K562 (cell line): ENCODE measurements around the gene ANXA3. TPM values are rescaled to one million over a fixed set of nuclear protein-coding genes. Genes with fewer than 3 reads are reported as not detected.

ENCODE experiments used
- AFF1 ChIP-seq, 2 experiments: fragments of 450-650 bp; IDR thresholded peaks; 2 replicates each; pipeline ENCODE4 v1.6.1; 2018; ENCODE audit warnings: mild to moderate bottlenecking in 2 of 2, low read depth in 1 of 2; ENCODE audit not compliant: partially characterized antibody in 2 of 2
- CEBPZ ChIP-seq: fragments of 150-350 bp; IDR thresholded peaks from 2 replicates; pipeline ENCODE4 v1.6.1; 2014; ENCODE audit warnings: low read depth, mild to moderate bottlenecking, low read length, borderline replicate concordance
- DNMT1 ChIP-seq: fragments of 450-650 bp; IDR thresholded peaks from 2 replicates; pipeline ENCODE4 v1.6.1; 2016; ENCODE audit warnings: antibody characterized with exemption, mild to moderate bottlenecking
- E2F6 ChIP-seq, 2 experiments: IDR thresholded peaks; 2 replicates each; pipeline ENCODE4 v1.6.1; 2011; ENCODE audit warnings: borderline replicate concordance in 1 of 2, control low read depth in 1 of 2, low read depth in 1 of 2, low read length in 1 of 2, mild to moderate bottlenecking in 1 of 2, mixed read lengths in 1 of 2, moderate library complexity in 1 of 2; ENCODE audit not compliant: insufficient read depth in 1 of 2, insufficient read length in 1 of 2, poor library complexity in 1 of 2, severe bottlenecking in 1 of 2; ENCODE audit errors: extremely low read depth in 1 of 2
- ESRRB ChIP-seq: fragments of 250-450 bp; sonication (Bioruptor Pico); IDR thresholded peaks from 2 replicates; pipeline ENCODE4 v1.5.0; 2020; ENCODE audit warnings: mild to moderate bottlenecking, moderate library complexity, borderline replicate concordance
- HMG20B ChIP-seq: fragments of 250-450 bp; sonication (Bioruptor Pico); IDR thresholded peaks from 2 replicates; pipeline ENCODE4 v1.5.0; 2021; ENCODE audit warnings: mild to moderate bottlenecking
- ILK ChIP-seq: fragments of 450-650 bp; IDR thresholded peaks from 2 replicates; pipeline ENCODE4 v1.6.1; 2016; ENCODE audit warnings: missing genetic modification characterization, low read depth, mild to moderate bottlenecking, missing compliant biosample characterization, moderate library complexity, borderline replicate concordance
- LARP7 ChIP-seq: fragments of 450-650 bp; IDR thresholded peaks from 2 replicates; pipeline ENCODE4 v1.6.1; 2016
- MTA3 ChIP-seq: fragments of 450-650 bp; formaldehyde crosslinking; IDR thresholded peaks from 2 replicates; pipeline ENCODE4 v1.6.1; 2017; ENCODE audit warnings: mild to moderate bottlenecking, borderline replicate concordance
- NR2C2 ChIP-seq, 2 experiments: fragments of 200-800 bp in 1 of 2; sonication (Bioruptor generic) in 1 of 2; sonication (generic) in 1 of 2; formaldehyde crosslinking in 1 of 2; IDR thresholded peaks; 2 replicates each; pipeline versions ENCODE4 v1.6.1 to v1.8.0; 2016 to 2022; ENCODE audit warnings: mild to moderate bottlenecking in 1 of 2, missing compliant biosample characterization in 1 of 2, missing genetic modification characterization in 1 of 2, missing genetic modification reagents in 1 of 2
- PHTF2 ChIP-seq: fragments of 250-450 bp; sonication (Bioruptor Pico); IDR thresholded peaks from 2 replicates; pipeline ENCODE4 v1.5.0; 2021; ENCODE audit warnings: mild to moderate bottlenecking
- PRMT5 ChIP-seq: sonication (generic); formaldehyde crosslinking; IDR thresholded peaks from 2 replicates; pipeline ENCODE4 v1.5.0; 2020; ENCODE audit warnings: missing genetic modification reagents
- STAG1 ChIP-seq: sonication (generic); formaldehyde crosslinking; IDR thresholded peaks from 2 replicates; pipeline ENCODE4 v1.5.0; 2020; ENCODE audit warnings: missing genetic modification reagents, borderline replicate concordance
- TFE3 ChIP-seq: fragments of 450-650 bp; formaldehyde crosslinking; IDR thresholded peaks from 2 replicates; pipeline ENCODE4 v1.4.0; 2020; ENCODE audit warnings: mild to moderate bottlenecking, mixed read lengths
- TRIM28 ChIP-seq: fragments of 450-650 bp; IDR thresholded peaks from 2 replicates; pipeline ENCODE4 v1.6.1; 2017
- ZNF175 ChIP-seq: fragments of 200-800 bp; sonication (Bioruptor generic); IDR thresholded peaks from 2 replicates; pipeline ENCODE4 v1.6.1; 2016; ENCODE audit warnings: low read depth, mild to moderate bottlenecking, missing genetic modification characterization, missing compliant biosample characterization
- ZNF436 ChIP-seq: fragments of 250-450, 450-650 bp; sonication (Bioruptor Pico); formaldehyde crosslinking; IDR thresholded peaks from 2 replicates; pipeline ENCODE4 v1.7.0; 2020; ENCODE audit warnings: mild to moderate bottlenecking
- polyA plus RNA-seq, 8 experiments: library from polyadenylated mRNA; depleted of rRNA in 4 of 8; stranded (reverse) in 5 of 8; unstranded in 3 of 8; fragments of >200 nt; fragmentation: Nextera tagmentation in 2 of 8; fragmentation: Illumina TruSeq in 1 of 8; extraction: Ambion mirVana in 2 of 8; extraction: Trizol in 1 of 8; gene quantifications; 2 replicates each; pipeline versions ENCODE4 v1.2.1 to v1.2.3, GENCODE V29; 2011 to 2014; ENCODE audit warnings: inconsistent platforms in 1 of 8, missing spikeins in 1 of 8
- total RNA-seq, 7 experiments: library from RNA; depleted of rRNA in 6 of 7; stranded (reverse); fragments of >200 nt in 6 of 7; fragmentation: Illumina TruSeq in 2 of 7; extraction: Trizol in 2 of 7; gene quantifications; 2 replicates each; pipeline versions ENCODE4 v1.2.1 to v1.2.3, GENCODE V29; 2011 to 2021; ENCODE audit warnings: low replicate concordance in 1 of 7

Gene ANXA3
- total and polyA plus RNA-seq, 9 of the 15 experiments (the other 6 are each of a cell fraction or from before 2014, with no cell fraction given) = 6.3 to 15.5 (median 9.8) TPM

- TF ChIP-seq CEBPZ (no peak), STAG1 (CRISPR knock-in tag) (no peak), DNMT1 (no peak), NR2C2 (CRISPR knock-in tag; IDR thresholded peaks at IDR 0.05) (no peak), NR2C2 (tag; IDR thresholded peaks at IDR 0.05) (no peak), ZNF436 (CRISPR knock-in tag) (no peak), ILK (tag) (no peak), ESRRB (no peak), PHTF2 (no peak), PRMT5 (CRISPR knock-in tag) (no peak), TRIM28 (no peak), LARP7 (no peak), TFE3 (CRISPR knock-in tag) (peak; percentile 93), E2F6 (IDR thresholded peaks at IDR 0.05; ENCODE audit: borderline replicate concordance in 1 of 2, extremely low read depth in 1 of 2, insufficient read depth in 1 of 2, insufficient read length in 1 of 2, low read depth in 1 of 2, low read length in 1 of 2, poor library complexity in 1 of 2, severe bottlenecking in 1 of 2) (no peak), HMG20B (no peak), MTA3 (no peak), ZNF175 (CRISPR knock-in tag) (no peak), AFF1 (IDR thresholded peaks at IDR 0.05; ENCODE audit: low read depth in 1 of 2, partially characterized antibody in 2 of 2) (no peak)
These were observed 78.5 kb downstream of the ANXA3 start (continued) for GRCh38 chr4:78629991-78630541.
